ENCODE measurements around the gene BAG5.

The BAG5 gene

DNA sequence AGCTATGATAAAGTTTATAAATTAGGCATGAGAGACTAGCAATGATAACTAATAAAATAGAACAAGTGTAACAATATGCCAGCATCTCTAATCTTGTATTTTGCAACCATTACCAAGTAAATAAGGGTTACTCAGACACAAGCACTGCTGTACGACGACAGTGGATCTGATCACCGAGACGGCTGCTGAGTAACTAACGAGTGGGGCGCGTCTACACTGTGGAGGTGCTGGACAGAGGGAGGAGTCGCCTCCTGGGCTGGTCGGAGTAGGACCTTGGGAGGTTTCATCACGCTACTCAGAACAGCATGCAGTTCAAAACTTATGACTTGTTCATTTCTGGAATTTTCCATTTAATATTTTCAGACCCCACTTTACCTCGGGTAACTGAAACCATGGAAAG, 18.7 kb upstream of the BAG5 start:
- peaks cover 8% of the 10 kb centered on the region for H3K79me1 ChIP-seq (ENCODE audit: low read depth, low read length)
- DNase-seq (ENCODE audit: low spot score): no peak
- no peak overlapping the region for H2BK15ac ChIP-seq (ENCODE audit: low read length)
- no peak overlapping the region for H4K8ac ChIP-seq (ENCODE audit: low read depth, low read length)
- no peak overlapping the region for H4K91ac ChIP-seq (ENCODE audit: low read depth, low read length, poor library complexity)
- no peak overlapping the region for H3K23ac ChIP-seq (ENCODE audit: low read depth, low read length, poor library complexity)
- no peak overlapping the region for H3K14ac ChIP-seq (ENCODE audit: low read length)
- H3K4me2 ChIP-seq (ENCODE audit: insufficient read depth, low read length, poor library complexity, severe bottlenecking): no peak overlapping the region
- no peak overlapping the region for H3K18ac ChIP-seq (ENCODE audit: low read length)
- H2BK5ac ChIP-seq (ENCODE audit: low read length): no peak overlapping the region
- H3K36me3 ChIP-seq (replicated peaks in 1 of 2; ENCODE audit: control insufficient read depth in 2 of 2, insufficient read depth in 2 of 2, low read length in 2 of 2): peaks cover 7 to 58% of the 10 kb centered on the region in 2 donors
- peaks cover 3 to 6% of the 10 kb centered on the region in 2 donors for H3K4me1 ChIP-seq (ENCODE audit: control insufficient read depth in 2 of 2, insufficient read depth in 1 of 2, low read depth in 1 of 2, low read length in 2 of 2)
- H3K27me3 ChIP-seq (ENCODE audit: control insufficient read depth in 3 of 3, insufficient read depth in 3 of 3, low read depth in 1 of 3, low read length in 3 of 3): no peaks in the 10 kb centered on the region
- no CpG with 5 or more reads among the region's 11 CpGs for WGBS, 2 donors (ENCODE audit: extremely low coverage in 2 of 2, insufficient read length in 2 of 2, insufficient replicate concordance in 1 of 2)
- no peak overlapping the region for H3K4me3 ChIP-seq (ENCODE audit: low read length in 2 of 2)
- no peak overlapping the region for H3K9ac ChIP-seq (ENCODE audit: low read depth, low read length, poor library complexity)
- H3K4ac ChIP-seq (ENCODE audit: low read length): no peak overlapping the region
- no peak overlapping the region for H2AK5ac ChIP-seq (ENCODE audit: low read depth, low read length)
- no peak overlapping the region for H2BK12ac ChIP-seq (ENCODE audit: low read length)
- no peak overlapping the region for H2AFZ ChIP-seq (ENCODE audit: low read length)
- H2BK120ac ChIP-seq (ENCODE audit: low read depth, low read length): no peak overlapping the region
- no peaks in the 10 kb centered on the region for H3K9me3 ChIP-seq (replicated peaks in 1 of 2; ENCODE audit: control insufficient read depth in 2 of 2, insufficient read depth in 1 of 2, low read depth in 1 of 2, low read length in 2 of 2)
- no peak overlapping the region for H3K27ac ChIP-seq (replicated peaks; ENCODE audit: low read length)

DNA sequence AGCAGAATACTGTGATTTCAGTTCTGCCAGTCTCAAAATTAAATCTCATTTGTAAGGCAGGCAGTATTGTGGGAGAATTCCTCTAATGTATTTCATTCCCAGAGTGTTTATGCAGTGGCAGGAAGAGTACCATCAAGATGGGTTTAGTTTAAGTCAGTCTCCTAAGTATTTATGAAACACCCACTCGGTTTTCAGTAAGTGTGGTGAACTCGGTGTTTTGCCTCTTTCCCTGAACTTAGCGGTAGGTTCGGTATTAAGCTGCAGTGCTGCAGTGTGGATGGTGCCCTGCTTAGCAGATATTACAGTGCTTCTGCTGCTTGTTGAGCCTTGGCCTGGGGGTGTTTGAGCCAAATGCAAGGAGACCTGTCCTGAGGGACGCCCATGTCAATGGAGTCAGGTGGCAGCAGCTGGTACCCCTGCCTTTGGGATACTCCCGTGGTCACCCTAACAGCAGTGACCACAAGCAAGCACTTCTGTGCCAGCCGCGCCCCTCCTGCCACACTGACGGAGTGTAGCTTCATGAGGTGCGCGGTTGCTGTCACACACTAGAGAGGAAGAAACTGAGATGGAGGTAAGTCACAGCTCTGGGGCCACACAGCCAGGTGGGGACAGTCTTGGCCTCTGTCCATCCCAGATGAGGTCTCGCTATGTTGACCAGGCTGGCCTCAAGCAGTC, 16.1 kb upstream of the BAG5 start:
- Histone ChIP-seq H3K4me2 (ENCODE audit: insufficient read depth, low read length, poor library complexity, severe bottlenecking) (no peak overlapping the region), H3K4ac (ENCODE audit: low read length) (no peak overlapping the region), H2AK5ac (ENCODE audit: low read depth, low read length) (no peak overlapping the region), H4K91ac (ENCODE audit: low read depth, low read length, poor library complexity) (no peak overlapping the region), H2BK15ac (ENCODE audit: low read length) (no peak overlapping the region), H4K8ac (ENCODE audit: low read depth, low read length) (no peak overlapping the region), H3K18ac (ENCODE audit: low read length) (no peak overlapping the region), H3K4me1 (ENCODE audit: control insufficient read depth in 2 of 2, insufficient read depth in 1 of 2, low read depth in 1 of 2, low read length in 2 of 2) (peaks cover 3 to 7% of the 10 kb centered on the region in 2 donors), H3K14ac (ENCODE audit: low read length) (no peak overlapping the region), H3K79me1 (ENCODE audit: low read depth, low read length) (peaks cover 8% of the 10 kb centered on the region), H2AFZ (ENCODE audit: low read length) (no peak overlapping the region), H2BK12ac (ENCODE audit: low read length) (no peak overlapping the region), H3K27ac (replicated peaks; ENCODE audit: low read length) (no peak overlapping the region), H2BK120ac (ENCODE audit: low read depth, low read length) (no peak overlapping the region), H3K9ac (ENCODE audit: low read depth, low read length, poor library complexity) (no peak overlapping the region), H3K4me3 (ENCODE audit: low read length in 2 of 2) (no peak overlapping the region), H3K23ac (ENCODE audit: low read depth, low read length, poor library complexity) (peak overlapping the region; percentile 68), H3K27me3 (ENCODE audit: control insufficient read depth in 3 of 3, insufficient read depth in 3 of 3, low read depth in 1 of 3, low read length in 3 of 3) (no peaks in the 10 kb centered on the region), H3K36me3 (replicated peaks in 1 of 2; ENCODE audit: control insufficient read depth in 2 of 2, insufficient read depth in 2 of 2, low read length in 2 of 2) (peaks cover 16 to 69% of the 10 kb centered on the region in 2 donors), H3K9me3 (replicated peaks in 1 of 2; ENCODE audit: control insufficient read depth in 2 of 2, insufficient read depth in 1 of 2, low read depth in 1 of 2, low read length in 2 of 2) (no peaks in the 10 kb centered on the region), H2BK5ac (ENCODE audit: low read length) (no peak overlapping the region)
- DNase-seq (ENCODE audit: low spot score): no peak
- no CpG with 5 or more reads among the region's 12 CpGs for WGBS, 2 donors (ENCODE audit: extremely low coverage in 2 of 2, insufficient read length in 2 of 2, insufficient replicate concordance in 1 of 2)

DNA sequence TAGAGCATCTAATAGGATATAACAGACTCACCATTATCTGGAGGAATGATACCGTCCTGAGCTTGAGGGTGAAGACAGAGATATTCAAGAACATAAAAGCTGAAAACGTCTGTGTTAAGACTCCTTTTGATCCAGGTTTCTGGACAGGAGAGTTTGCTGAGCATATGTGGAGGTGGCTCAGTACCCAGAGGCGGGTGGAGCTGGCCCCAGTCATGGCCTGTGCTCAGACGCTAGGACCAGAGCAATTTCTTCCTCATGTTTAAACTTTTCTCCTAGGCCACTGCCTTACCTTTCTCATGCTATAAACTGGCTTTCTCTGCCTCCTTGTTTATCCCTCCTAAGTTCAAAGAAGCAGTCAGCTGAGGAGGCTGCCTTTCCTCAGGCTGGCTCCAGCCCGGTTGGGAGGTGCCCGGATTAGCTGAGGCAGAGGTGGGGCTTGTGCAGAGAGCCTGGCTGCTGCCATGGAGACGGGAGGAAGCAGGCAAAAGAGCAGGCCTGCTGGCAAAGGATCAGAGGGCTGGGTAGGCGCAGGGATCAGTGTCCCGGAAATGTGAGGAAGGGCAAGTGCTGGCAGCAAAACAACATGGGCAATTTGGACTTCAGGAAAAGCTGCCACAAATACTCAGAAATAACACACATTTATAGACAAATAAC, 14.0 kb upstream of the BAG5 start:
- Histone ChIP-seq H2BK120ac (ENCODE audit: low read depth, low read length) (no peak overlapping the region), H3K27me3 (ENCODE audit: control insufficient read depth in 3 of 3, insufficient read depth in 3 of 3, low read depth in 1 of 3, low read length in 3 of 3) (no peaks in the 10 kb centered on the region), H2BK15ac (ENCODE audit: low read length) (no peak overlapping the region), H3K27ac (replicated peaks; ENCODE audit: low read length) (peak overlapping the region; percentile 14), H2AK5ac (ENCODE audit: low read depth, low read length) (no peak overlapping the region), H3K23ac (ENCODE audit: low read depth, low read length, poor library complexity) (no peak overlapping the region), H3K14ac (ENCODE audit: low read length) (no peak overlapping the region), H3K4me2 (ENCODE audit: insufficient read depth, low read length, poor library complexity, severe bottlenecking) (no peak overlapping the region), H3K18ac (ENCODE audit: low read length) (no peak overlapping the region), H2BK5ac (ENCODE audit: low read length) (no peak overlapping the region), H4K8ac (ENCODE audit: low read depth, low read length) (no peak overlapping the region), H2AFZ (ENCODE audit: low read length) (no peak overlapping the region), H2BK12ac (ENCODE audit: low read length) (no peak overlapping the region), H4K91ac (ENCODE audit: low read depth, low read length, poor library complexity) (no peak overlapping the region), H3K9ac (ENCODE audit: low read depth, low read length, poor library complexity) (no peak overlapping the region), H3K4ac (ENCODE audit: low read length) (no peak overlapping the region), H3K4me3 (ENCODE audit: low read length in 2 of 2) (no peak overlapping the region), H3K79me1 (ENCODE audit: low read depth, low read length) (peaks cover 6% of the 10 kb centered on the region), H3K36me3 (replicated peaks in 1 of 2; ENCODE audit: control insufficient read depth in 2 of 2, insufficient read depth in 2 of 2, low read length in 2 of 2) (peaks cover 16 to 71% of the 10 kb centered on the region in 2 donors), H3K4me1 (ENCODE audit: control insufficient read depth in 2 of 2, insufficient read depth in 1 of 2, low read depth in 1 of 2, low read length in 2 of 2) (peaks cover 3 to 7% of the 10 kb centered on the region in 2 donors), H3K9me3 (replicated peaks in 1 of 2; ENCODE audit: control insufficient read depth in 2 of 2, insufficient read depth in 1 of 2, low read depth in 1 of 2, low read length in 2 of 2) (no peaks in the 10 kb centered on the region)
- DNase-seq (ENCODE audit: low spot score): peak; percentile 71
- WGBS, 2 donors (ENCODE audit: extremely low coverage in 2 of 2, insufficient read length in 2 of 2, insufficient replicate concordance in 1 of 2): no CpG with 5 or more reads among the region's 9 CpGs

DNA sequence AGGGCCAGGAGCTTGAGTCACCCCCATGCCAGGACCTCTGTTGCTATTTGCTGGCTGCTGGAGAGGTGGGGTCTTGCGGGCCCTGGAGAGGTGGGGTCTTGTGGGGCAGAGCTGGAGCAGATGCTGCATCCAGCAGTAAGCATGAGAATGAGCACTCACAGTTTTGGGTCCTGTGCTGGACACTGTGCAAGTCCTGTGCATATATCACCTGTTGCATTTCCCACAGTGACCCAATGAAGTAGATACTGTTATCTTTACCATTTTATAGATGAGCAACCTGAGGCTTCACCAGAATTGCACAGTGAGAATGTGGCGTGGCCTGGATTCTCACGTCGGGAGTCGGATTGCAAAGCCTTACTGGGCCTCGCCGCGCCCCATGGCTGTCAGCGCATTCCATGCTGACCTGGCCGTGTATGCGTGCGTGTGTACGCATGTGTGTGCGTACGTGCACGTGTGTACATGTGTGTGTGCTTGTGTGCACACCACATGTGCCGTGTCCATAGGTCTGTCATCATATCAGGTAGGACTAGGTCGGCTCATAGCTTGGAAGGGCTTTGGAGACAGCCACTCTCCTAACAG, 12.3 kb upstream of the BAG5 start:
- H3K18ac ChIP-seq (ENCODE audit: low read length): no peak overlapping the region
- H2BK5ac ChIP-seq (ENCODE audit: low read length): no peak overlapping the region
- no peaks in the 10 kb centered on the region for H3K27me3 ChIP-seq (ENCODE audit: control insufficient read depth in 3 of 3, insufficient read depth in 3 of 3, low read depth in 1 of 3, low read length in 3 of 3)
- H2AK5ac ChIP-seq (ENCODE audit: low read depth, low read length): no peak overlapping the region
- H3K9ac ChIP-seq (ENCODE audit: low read depth, low read length, poor library complexity): peak overlapping the region; percentile 4
- H3K27ac ChIP-seq (replicated peaks; ENCODE audit: low read length): no peak overlapping the region
- no peak overlapping the region for H3K4me3 ChIP-seq (ENCODE audit: low read length in 2 of 2)
- no peak overlapping the region for H3K4ac ChIP-seq (ENCODE audit: low read length)
- H4K91ac ChIP-seq (ENCODE audit: low read depth, low read length, poor library complexity): no peak overlapping the region
- no peak overlapping the region for H2BK15ac ChIP-seq (ENCODE audit: low read length)
- DNase-seq (ENCODE audit: low spot score): no peak
- no peaks in the 10 kb centered on the region for H3K9me3 ChIP-seq (replicated peaks in 1 of 2; ENCODE audit: control insufficient read depth in 2 of 2, insufficient read depth in 1 of 2, low read depth in 1 of 2, low read length in 2 of 2)
- peaks cover 6% of the 10 kb centered on the region for H3K79me1 ChIP-seq (ENCODE audit: low read depth, low read length)
- no peak overlapping the region for H4K8ac ChIP-seq (ENCODE audit: low read depth, low read length)
- WGBS, 2 donors (ENCODE audit: extremely low coverage in 2 of 2, insufficient read length in 2 of 2, insufficient replicate concordance in 1 of 2): no CpG with 5 or more reads among the region's 18 CpGs
- peaks cover 3 to 7% of the 10 kb centered on the region in 2 donors for H3K4me1 ChIP-seq (ENCODE audit: control insufficient read depth in 2 of 2, insufficient read depth in 1 of 2, low read depth in 1 of 2, low read length in 2 of 2)
- H3K14ac ChIP-seq (ENCODE audit: low read length): no peak overlapping the region
- no peak overlapping the region for H2BK120ac ChIP-seq (ENCODE audit: low read depth, low read length)
- H2BK12ac ChIP-seq (ENCODE audit: low read length): no peak overlapping the region
- H3K23ac ChIP-seq (ENCODE audit: low read depth, low read length, poor library complexity): peak overlapping the region; percentile 40
- H2AFZ ChIP-seq (ENCODE audit: low read length): no peak overlapping the region
- H3K36me3 ChIP-seq (replicated peaks in 1 of 2; ENCODE audit: control insufficient read depth in 2 of 2, insufficient read depth in 2 of 2, low read length in 2 of 2): peaks cover 17 to 64% of the 10 kb centered on the region in 2 donors
- no peak overlapping the region for H3K4me2 ChIP-seq (ENCODE audit: insufficient read depth, low read length, poor library complexity, severe bottlenecking)

All from neuronal stem cell (in vitro differentiated cells).